Liver (tissue), 9 donors: Measurements from ENCODE around the gene NUDT22. TPM values are rescaled to one million over a fixed set of nuclear protein-coding genes. Genes with fewer than 3 reads are reported as not detected.

ENCODE experiments used
- DNase-seq: peaks from one replicate; pipeline ENCODE4 v3.0.0-alpha.2; 2017; ENCODE audit warnings: low spot score
- H3K27ac ChIP-seq, 2 donors: one replicate each; pipeline ENCODE4 v1.7.0; 2013; ENCODE audit warnings: inconsistent platforms in 2 of 2, low read length in 2 of 2, control low read depth in 1 of 2, low read depth in 1 of 2, mild to moderate bottlenecking in 1 of 2
- H3K27me3 ChIP-seq, 4 donors: one replicate each; pipeline versions ENCODE4 v1.6.1 to v1.7.0; 2013; ENCODE audit warnings: low read length in 3 of 4, inconsistent platforms in 1 of 4, mild to moderate bottlenecking in 1 of 4, moderate library complexity in 1 of 4; ENCODE audit not compliant: control insufficient read depth in 4 of 4, insufficient read depth in 4 of 4
- H3K36me3 ChIP-seq, 4 donors: one replicate each; pipeline versions ENCODE4 v1.6.1 to v1.7.0; 2013; ENCODE audit warnings: low read length in 3 of 4, mild to moderate bottlenecking in 3 of 4, low read depth in 1 of 4, moderate library complexity in 1 of 4; ENCODE audit not compliant: control insufficient read depth in 4 of 4, insufficient read depth in 3 of 4
- H3K4me1 ChIP-seq, 4 donors: one replicate each; pipeline versions ENCODE4 v1.6.1 to v1.7.0; 2013; ENCODE audit warnings: low read length in 3 of 4, mild to moderate bottlenecking in 3 of 4, moderate library complexity in 1 of 4; ENCODE audit not compliant: control insufficient read depth in 4 of 4, insufficient read depth in 4 of 4
- H3K4me3 ChIP-seq, 3 donors: one replicate each; pipeline versions ENCODE4 v1.6.1 to v1.7.0; 2013; ENCODE audit warnings: low read length in 3 of 3, control low read depth in 1 of 3, low read depth in 1 of 3, mild to moderate bottlenecking in 1 of 3
- H3K9ac ChIP-seq, 2 donors: one replicate each; pipeline ENCODE4 v1.7.0; 2013; ENCODE audit warnings: low read length in 2 of 2, mild to moderate bottlenecking in 2 of 2, moderate library complexity in 2 of 2, control low read depth in 1 of 2, low read depth in 1 of 2
- H3K9me3 ChIP-seq, 4 donors: one replicate each; pipeline versions ENCODE4 v1.6.1 to v1.7.0; 2013; ENCODE audit warnings: low read length in 3 of 4; ENCODE audit not compliant: control insufficient read depth in 4 of 4
- ATF3 ChIP-seq: IDR thresholded peaks from 2 replicates; pipeline ENCODE4 v1.6.1; 2016; ENCODE audit warnings: antibody characterized with exemption
- CTCF ChIP-seq: fragments of 150-350 bp; IDR thresholded peaks from 2 replicates; pipeline ENCODE4 v1.5.1; 2017; ENCODE audit warnings: improper control_type of control experiment, low read depth, low read length; ENCODE audit not compliant: missing input control
- EGR1 ChIP-seq, 2 donors: IDR thresholded peaks; 2 replicates each; pipeline ENCODE4 v1.6.1; 2016 to 2018; ENCODE audit warnings: antibody characterized with exemption in 2 of 2, low read depth in 2 of 2
- FOXA2 ChIP-seq: IDR thresholded peaks from 2 replicates; pipeline ENCODE4 v1.6.1; 2016; ENCODE audit warnings: antibody characterized with exemption
- GABPA ChIP-seq, 2 donors: IDR thresholded peaks in 1 of 2; conservative IDR thresholded peaks in 1 of 2; 2 replicates each; pipeline ENCODE4 v1.6.1; 2016; ENCODE audit warnings: antibody characterized with exemption in 2 of 2, mild to moderate bottlenecking in 1 of 2, moderate library complexity in 1 of 2
- HNF4A ChIP-seq, 2 donors: conservative IDR thresholded peaks; 2 replicates each; pipeline ENCODE4 v1.6.1; 2016; ENCODE audit warnings: antibody characterized with exemption in 2 of 2, mild to moderate bottlenecking in 2 of 2
- HNF4G ChIP-seq: IDR thresholded peaks from 2 replicates; pipeline ENCODE4 v1.6.1; 2016; ENCODE audit warnings: antibody characterized with exemption
- JUND ChIP-seq, 2 donors: IDR thresholded peaks; 2 replicates each; pipeline ENCODE4 v1.6.1; 2016; ENCODE audit warnings: antibody characterized with exemption in 2 of 2
- MAX ChIP-seq: IDR thresholded peaks from 2 replicates; pipeline ENCODE4 v1.6.1; 2016; ENCODE audit warnings: antibody characterized with exemption
- NR2F2 ChIP-seq: IDR thresholded peaks from 2 replicates; pipeline ENCODE4 v1.6.1; 2016; ENCODE audit warnings: antibody characterized with exemption
- REST ChIP-seq: IDR thresholded peaks from 2 replicates; pipeline ENCODE4 v1.6.1; 2016; ENCODE audit warnings: antibody characterized with exemption, mild to moderate bottlenecking
- RXRA ChIP-seq, 2 donors: IDR thresholded peaks; 2 replicates each; pipeline ENCODE4 v1.6.1; 2017 to 2018; ENCODE audit warnings: antibody characterized with exemption in 2 of 2, mild to moderate bottlenecking in 1 of 2
- SP1 ChIP-seq: IDR thresholded peaks from 2 replicates; pipeline ENCODE4 v1.6.1; 2018; ENCODE audit warnings: antibody characterized with exemption, mild to moderate bottlenecking
- TAF1 ChIP-seq: conservative IDR thresholded peaks from 2 replicates; pipeline ENCODE4 v1.6.1; 2016; ENCODE audit warnings: antibody characterized with exemption, mild to moderate bottlenecking
- YY1 ChIP-seq: IDR thresholded peaks from 2 replicates; pipeline ENCODE4 v1.6.1; 2016; ENCODE audit warnings: antibody characterized with exemption, mild to moderate bottlenecking
- ZBTB33 ChIP-seq: IDR thresholded peaks from 2 replicates; pipeline ENCODE4 v1.6.1; 2016; ENCODE audit warnings: antibody characterized with exemption
- WGBS: extraction: QIAGEN DNeasy Blood & Tissue Kit; methylation state at CpG from one replicate; pipeline ENCODE4 v1.1.7; 2013; 5-methylcytosine and 5-hydroxymethylcytosine counted together
- polyA plus RNA-seq, 2 donors: library from polyadenylated mRNA; stranded (reverse) in 1 of 2; unstranded in 1 of 2; fragments of 200-250 nt in 1 of 2; fragments of >200 nt in 1 of 2; fragmentation: Nextera tagmentation in 1 of 2; extraction: Ambion mirVana in 1 of 2; gene quantifications; one replicate each; pipeline versions ENCODE4 v1.2.1 to v1.2.3, GENCODE V29; 2013 to 2015
- total RNA-seq, 2 donors: library from RNA; depleted of rRNA; stranded (reverse); fragments of >200 nt; gene quantifications; one replicate each; pipeline ENCODE4 v1.2.3, GENCODE V29; 2014
- donor health status: healthy.
- donor health status: healthy.
- donor health status: healthy.
- donor health status: healthy.
- donor health status: healthy.

The NUDT22 gene
- total and polyA plus RNA-seq, 4 donors, result 20.0 to 47.8 (median 41.2) TPM

GRCh38 chr11:64251753-64252002 lies 25.6 kb downstream of the NUDT22 start:
- TF ChIP-seq YY1 (no peak), NR2F2 (no peak), JUND (IDR thresholded peaks at IDR 0.05) (no peak), TAF1 (no peak), EGR1 (IDR thresholded peaks at IDR 0.05; ENCODE audit: low read depth in 2 of 2) (no peak), CTCF (no peak), HNF4G (no peak), RXRA (IDR thresholded peaks at IDR 0.05) (no peak), REST (no peak), SP1 (no peak), ZBTB33 (no peak)
- 2% methylated on average over 18 of the region's 18 CpGs for WGBS
- Histone ChIP-seq H3K36me3 (peaks cover 0 to 8% (median 3%) of the 10 kb centered on the region in 4 donors), H3K27ac (no peak overlapping the region), H3K4me3 (peak overlapping the region; percentile 36 to 67 (median 51)), H3K9ac (peak overlapping the region in 1 of 2 donors; percentile 63), H3K27me3 (no peaks in the 10 kb centered on the region), H3K4me1 (peaks cover 10 to 49% (median 38%) of the 10 kb centered on the region in 4 donors), H3K9me3 (no peaks in the 10 kb centered on the region)
- DNase-seq, result no peak

GRCh38 chr11:64252003-64252872 lies 26.2 kb downstream of the NUDT22 start:
- DNase-seq, result no peak
- Histone ChIP-seq H3K27ac (no peak overlapping the region), H3K27me3 (no peaks in the 10 kb centered on the region), H3K4me3 (peak overlapping the region; percentile 36 to 67 (median 51)), H3K9me3 (no peaks in the 10 kb centered on the region), H3K36me3 (peaks cover 0 to 9% (median 3%) of the 10 kb centered on the region in 4 donors), H3K9ac (peak overlapping the region in 1 of 2 donors; percentile 63), H3K4me1 (peaks cover 10 to 44% (median 34%) of the 10 kb centered on the region in 4 donors)
- WGBS, result 30% methylated on average over 23 of the region's 23 CpGs
- TF ChIP-seq EGR1 (IDR thresholded peaks at IDR 0.05; ENCODE audit: low read depth in 2 of 2), result no peak
- no peak for TF ChIP-seq REST
- no peak for TF ChIP-seq ATF3
- TF ChIP-seq NR2F2, result no peak
- TF ChIP-seq MAX, result no peak
- no peak for TF ChIP-seq YY1
- TF ChIP-seq FOXA2, result no peak
- no peak for TF ChIP-seq ZBTB33
- no peak for TF ChIP-seq HNF4A (conservative IDR thresholded peaks at IDR 0.05)
- no peak for TF ChIP-seq GABPA (IDR thresholded peaks at IDR 0.05 in 1 of 2, conservative IDR thresholded peaks at IDR 0.05 in 1 of 2)
- no peak for TF ChIP-seq SP1
- TF ChIP-seq TAF1, result no peak
- no peak for TF ChIP-seq JUND (IDR thresholded peaks at IDR 0.05)
